ENCODE data around the gene CACNA2D3. TPM values are rescaled to one million over a fixed set of nuclear protein-coding genes. Genes with fewer than 3 reads are reported as not detected.

The CACNA2D3 gene
- total RNA-seq, 4 donors from 2014 or later = 0.55 to 3.4 (median 1.6) TPM

GRCh38 chr3:54237788-54238502 lies 115.6 kb downstream of the CACNA2D3 start:
- H3K4me1 ChIP-seq = no peaks in the 10 kb centered on the region
- no peak for DNase-seq
- 68 to 81% methylated on average over 4 of the region's 4 CpGs for WGBS, 2 donors (ENCODE audit: low coverage in 1 of 2)
- intact Hi-C loops (cut with DNase I; ENCODE audit: low total_unique reads) (no loop called here), in situ Hi-C loops (cut with MboI; ENCODE audit: low pct_ligation_motif_present in 1 of 4, low pct_unique_long_range_greater_than_20kb in 1 of 4, low sequenced_read_pairs in 3 of 4) (no loop called here)
- H3K9me3 ChIP-seq = no peaks in the 10 kb centered on the region
- no peaks in the 10 kb centered on the region for H3K36me3 ChIP-seq
- no peak for TF ChIP-seq POLR2A (IDR thresholded peaks at IDR 0.05)
- TF ChIP-seq POLR2AphosphoS5 (IDR thresholded peaks at IDR 0.05) = no peak
- TF ChIP-seq EP300 (IDR thresholded peaks at IDR 0.05; ENCODE audit: low read depth) = no peak
- no peak for TF ChIP-seq CTCF (IDR thresholded peaks at IDR 0.05)
- H3K27me3 ChIP-seq = no peaks in the 10 kb centered on the region
- no peak overlapping the region for H3K4me3 ChIP-seq
- H3K27ac ChIP-seq = no peak overlapping the region

GRCh38 chr3:54240309-54240708 lies 118.0 kb downstream of the CACNA2D3 start:
- Histone ChIP-seq H3K36me3 (no peaks in the 10 kb centered on the region), H3K4me3 (no peak overlapping the region), H3K4me1 (no peaks in the 10 kb centered on the region), H3K27me3 (no peaks in the 10 kb centered on the region), H3K27ac (no peak overlapping the region), H3K9me3 (no peaks in the 10 kb centered on the region)
- in situ Hi-C loops (cut with MboI; ENCODE audit: low pct_ligation_motif_present in 1 of 4, low pct_unique_long_range_greater_than_20kb in 1 of 4, low sequenced_read_pairs in 3 of 4) = no loop called here
- no peak for DNase-seq
- 83 to 90% methylated on average over 4 of the region's 4 CpGs for WGBS, 2 donors (ENCODE audit: low coverage in 1 of 2)
- no peak for TF ChIP-seq POLR2A (IDR thresholded peaks at IDR 0.05)
- TF ChIP-seq POLR2AphosphoS5 (IDR thresholded peaks at IDR 0.05) = no peak
- TF ChIP-seq EP300 (IDR thresholded peaks at IDR 0.05; ENCODE audit: low read depth) = no peak
- TF ChIP-seq CTCF (IDR thresholded peaks at IDR 0.05) = no peak
- intact Hi-C loops (cut with DNase I; ENCODE audit: low total_unique reads) = no loop called here

GRCh38 chr3:54243056-54243931 lies 120.9 kb downstream of the CACNA2D3 start:
- DNase-seq = no peak
- in situ Hi-C loops (cut with MboI; ENCODE audit: low pct_ligation_motif_present in 1 of 4, low pct_unique_long_range_greater_than_20kb in 1 of 4, low sequenced_read_pairs in 3 of 4) (no loop called here), intact Hi-C loops (cut with DNase I; ENCODE audit: low total_unique reads) (no loop called here)
- no peaks in the 10 kb centered on the region for H3K27me3 ChIP-seq
- WGBS, 2 donors (ENCODE audit: low coverage in 1 of 2) = 62 to 68% methylated on average over 8 to 13 of the region's 13 CpGs
- H3K4me1 ChIP-seq = no peaks in the 10 kb centered on the region
- H3K36me3 ChIP-seq = no peaks in the 10 kb centered on the region
- H3K4me3 ChIP-seq = no peak overlapping the region
- no peaks in the 10 kb centered on the region for H3K9me3 ChIP-seq
- no peak overlapping the region for H3K27ac ChIP-seq
- TF ChIP-seq CTCF (IDR thresholded peaks at IDR 0.05) = peak in 1 of 5 experiments; percentile 18
- no peak for TF ChIP-seq POLR2AphosphoS5 (IDR thresholded peaks at IDR 0.05)

- 85 to 100% methylated on average over 1 to 8 of the region's 8 CpGs for WGBS, 2 donors (ENCODE audit: low coverage in 1 of 2)
- H3K4me3 ChIP-seq = no peak overlapping the region
- H3K4me1 ChIP-seq = no peaks in the 10 kb centered on the region
- no peaks in the 10 kb centered on the region for H3K9me3 ChIP-seq
- no peaks in the 10 kb centered on the region for H3K36me3 ChIP-seq
- in situ Hi-C loops (cut with MboI; ENCODE audit: low pct_ligation_motif_present in 1 of 4, low pct_unique_long_range_greater_than_20kb in 1 of 4, low sequenced_read_pairs in 3 of 4) (no loop called here), intact Hi-C loops (cut with DNase I; ENCODE audit: low total_unique reads) (no loop called here)
- H3K27me3 ChIP-seq = no peaks in the 10 kb centered on the region
- no peak for DNase-seq
- TF ChIP-seq CTCF (IDR thresholded peaks at IDR 0.05) (no peak), POLR2AphosphoS5 (IDR thresholded peaks at IDR 0.05) (no peak), POLR2A (IDR thresholded peaks at IDR 0.05) (no peak), EP300 (IDR thresholded peaks at IDR 0.05; ENCODE audit: low read depth) (no peak)
- no peak overlapping the region for H3K27ac ChIP-seq
Measured at GRCh38 chr3:54243960-54244682, 121.8 kb downstream of the CACNA2D3 start.

Data from transverse colon (tissue), 4 donors.